Body of pancreas (tissue), 4 donors: ENCODE data around the gene SUSD4.

ENCODE experiments used
- POLR2A ChIP-seq, 3 donors: fragments of 450-650 bp; IDR thresholded peaks; one replicate each; pipeline ENCODE4 v1.6.1; 2016; ENCODE audit warnings: antibody characterized with exemption in 3 of 3, mild to moderate bottlenecking in 2 of 3
- TF ChIP-seq, protein P1 (sequence below), 7 experiments: fragments of 450-650 bp in 4 of 7; fragments of 200-600 bp in 3 of 7; sonication (generic) in 3 of 7; IDR thresholded peaks; one replicate each; pipeline ENCODE4 v1.5.1; 2016 to 2019; ENCODE audit warnings: antibody characterized with exemption in 7 of 7

DNA sequence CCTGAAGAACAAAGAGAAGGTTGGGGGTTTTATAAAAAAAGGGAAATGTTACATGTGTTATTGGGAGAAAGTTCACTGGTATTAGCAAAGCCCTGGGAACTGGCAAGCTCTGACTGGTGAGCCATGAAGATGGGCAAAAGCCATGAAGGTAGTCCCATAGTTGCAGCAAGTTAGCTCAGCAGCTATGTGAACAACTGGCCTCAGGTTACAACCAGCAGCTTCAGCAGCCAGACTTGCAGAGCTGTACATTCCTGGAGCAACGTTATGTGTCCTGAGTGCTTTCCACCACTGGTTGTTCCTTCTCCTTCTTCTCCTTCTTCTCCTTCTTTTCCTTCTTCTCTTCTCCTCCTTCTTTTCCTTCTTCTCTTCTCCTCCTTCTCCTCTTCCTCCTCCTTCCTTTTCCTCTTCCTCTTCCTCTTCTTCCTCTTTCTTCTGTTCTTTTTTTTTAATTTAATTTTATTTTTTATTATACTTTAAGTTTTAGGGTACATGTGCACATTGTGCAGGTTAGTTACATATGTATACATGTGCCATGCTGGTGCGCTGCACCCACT is 164.8 kb downstream of the SUSD4 start:
- TF ChIP-seq, protein P1, sequence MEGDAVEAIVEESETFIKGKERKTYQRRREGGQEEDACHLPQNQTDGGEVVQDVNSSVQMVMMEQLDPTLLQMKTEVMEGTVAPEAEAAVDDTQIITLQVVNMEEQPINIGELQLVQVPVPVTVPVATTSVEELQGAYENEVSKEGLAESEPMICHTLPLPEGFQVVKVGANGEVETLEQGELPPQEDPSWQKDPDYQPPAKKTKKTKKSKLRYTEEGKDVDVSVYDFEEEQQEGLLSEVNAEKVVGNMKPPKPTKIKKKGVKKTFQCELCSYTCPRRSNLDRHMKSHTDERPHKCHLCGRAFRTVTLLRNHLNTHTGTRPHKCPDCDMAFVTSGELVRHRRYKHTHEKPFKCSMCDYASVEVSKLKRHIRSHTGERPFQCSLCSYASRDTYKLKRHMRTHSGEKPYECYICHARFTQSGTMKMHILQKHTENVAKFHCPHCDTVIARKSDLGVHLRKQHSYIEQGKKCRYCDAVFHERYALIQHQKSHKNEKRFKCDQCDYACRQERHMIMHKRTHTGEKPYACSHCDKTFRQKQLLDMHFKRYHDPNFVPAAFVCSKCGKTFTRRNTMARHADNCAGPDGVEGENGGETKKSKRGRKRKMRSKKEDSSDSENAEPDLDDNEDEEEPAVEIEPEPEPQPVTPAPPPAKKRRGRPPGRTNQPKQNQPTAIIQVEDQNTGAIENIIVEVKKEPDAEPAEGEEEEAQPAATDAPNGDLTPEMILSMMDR (IDR thresholded peaks at IDR 0.05): no peak
- no peak for TF ChIP-seq POLR2A (IDR thresholded peaks at IDR 0.05)
